DOHH2 (cell line): ENCODE results near the gene TIE1.

ENCODE experiments used
- EZH2phosphoT487 ChIP-seq: fragments of 200-600 bp; sonication (generic); IDR thresholded peaks from 2 replicates; pipeline ENCODE4 v1.6.1; 2017; ENCODE audit warnings: borderline replicate concordance, mild to moderate bottlenecking, antibody characterized with exemption, low read length, moderate library complexity, mixed read lengths
- TF ChIP-seq, protein P1 (sequence below): fragments of 200-600 bp; sonication (generic); IDR thresholded peaks from one replicate; pipeline ENCODE4 v1.5.1; 2014; ENCODE audit warnings: antibody characterized with exemption, mild to moderate bottlenecking, low read depth, low read length; ENCODE audit not compliant: poor library complexity, severe bottlenecking

DNA sequence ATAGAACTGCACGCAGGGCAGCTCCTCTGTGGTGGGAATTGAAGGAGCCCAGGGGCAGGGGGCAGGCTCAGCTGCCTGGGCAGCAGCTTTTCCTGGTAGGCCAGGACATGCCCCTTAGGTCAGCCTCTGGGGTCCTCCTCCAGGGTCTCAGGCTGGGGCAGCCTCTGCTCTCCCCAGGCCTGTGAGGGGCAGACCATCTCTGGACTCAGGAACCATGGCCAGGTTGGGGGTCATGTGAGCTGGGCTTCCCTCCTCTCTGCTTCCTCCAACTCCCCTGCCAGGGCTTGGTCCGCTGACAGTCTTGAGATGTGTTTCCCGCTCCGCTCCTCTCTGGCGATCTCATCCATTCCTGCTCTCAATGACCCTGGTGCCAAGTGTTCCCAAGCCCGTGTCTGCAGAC lies 21.1 kb upstream of the TIE1 start:
- TF ChIP-seq, protein P1, sequence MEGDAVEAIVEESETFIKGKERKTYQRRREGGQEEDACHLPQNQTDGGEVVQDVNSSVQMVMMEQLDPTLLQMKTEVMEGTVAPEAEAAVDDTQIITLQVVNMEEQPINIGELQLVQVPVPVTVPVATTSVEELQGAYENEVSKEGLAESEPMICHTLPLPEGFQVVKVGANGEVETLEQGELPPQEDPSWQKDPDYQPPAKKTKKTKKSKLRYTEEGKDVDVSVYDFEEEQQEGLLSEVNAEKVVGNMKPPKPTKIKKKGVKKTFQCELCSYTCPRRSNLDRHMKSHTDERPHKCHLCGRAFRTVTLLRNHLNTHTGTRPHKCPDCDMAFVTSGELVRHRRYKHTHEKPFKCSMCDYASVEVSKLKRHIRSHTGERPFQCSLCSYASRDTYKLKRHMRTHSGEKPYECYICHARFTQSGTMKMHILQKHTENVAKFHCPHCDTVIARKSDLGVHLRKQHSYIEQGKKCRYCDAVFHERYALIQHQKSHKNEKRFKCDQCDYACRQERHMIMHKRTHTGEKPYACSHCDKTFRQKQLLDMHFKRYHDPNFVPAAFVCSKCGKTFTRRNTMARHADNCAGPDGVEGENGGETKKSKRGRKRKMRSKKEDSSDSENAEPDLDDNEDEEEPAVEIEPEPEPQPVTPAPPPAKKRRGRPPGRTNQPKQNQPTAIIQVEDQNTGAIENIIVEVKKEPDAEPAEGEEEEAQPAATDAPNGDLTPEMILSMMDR, result no peak
- no peak for TF ChIP-seq EZH2phosphoT487
